Measurements from ENCODE around the gene LRP1B.

- no peak for TF ChIP-seq ZNF274 (IDR thresholded peaks at IDR 0.05; ENCODE audit: low read depth, low read length)
- no peak for TF ChIP-seq YY1 (IDR thresholded peaks at IDR 0.05; ENCODE audit: insufficient read depth, insufficient read length)
Measured at GRCh38 chr2:141199711-141200110, 931.1 kb downstream of the LRP1B start.

Measured in NT2/D1 (cell line).